Adrenal gland (tissue), 5 donors: ENCODE data around the gene PRKCA.

Experiments used
- POLR2A ChIP-seq, 2 donors: fragments of 450-650 bp; IDR thresholded peaks; one replicate each; pipeline ENCODE4 v1.6.1; 2017; ENCODE audit warnings: antibody characterized with exemption in 2 of 2, mild to moderate bottlenecking in 2 of 2, moderate library complexity in 1 of 2
- TF ChIP-seq, protein P1 (sequence below), 6 experiments: fragments of 450-650 bp in 4 of 6; fragments of 200-600 bp in 2 of 6; sonication (generic) in 1 of 6; IDR thresholded peaks; 1 replicate in 5 of 6; 2 replicates in 1 of 6; pipeline versions ENCODE4 v1.5.1 to v1.8.0; 2016 to 2021; ENCODE audit warnings: antibody characterized with exemption in 6 of 6, mild to moderate bottlenecking in 2 of 6, moderate library complexity in 1 of 6
- donor health status: DM: no; HTN: no; CAD: no.

GRCh38 chr17:66270106-66270505 is 32.3 kb upstream of the PRKCA start:
- TF ChIP-seq, protein P1, sequence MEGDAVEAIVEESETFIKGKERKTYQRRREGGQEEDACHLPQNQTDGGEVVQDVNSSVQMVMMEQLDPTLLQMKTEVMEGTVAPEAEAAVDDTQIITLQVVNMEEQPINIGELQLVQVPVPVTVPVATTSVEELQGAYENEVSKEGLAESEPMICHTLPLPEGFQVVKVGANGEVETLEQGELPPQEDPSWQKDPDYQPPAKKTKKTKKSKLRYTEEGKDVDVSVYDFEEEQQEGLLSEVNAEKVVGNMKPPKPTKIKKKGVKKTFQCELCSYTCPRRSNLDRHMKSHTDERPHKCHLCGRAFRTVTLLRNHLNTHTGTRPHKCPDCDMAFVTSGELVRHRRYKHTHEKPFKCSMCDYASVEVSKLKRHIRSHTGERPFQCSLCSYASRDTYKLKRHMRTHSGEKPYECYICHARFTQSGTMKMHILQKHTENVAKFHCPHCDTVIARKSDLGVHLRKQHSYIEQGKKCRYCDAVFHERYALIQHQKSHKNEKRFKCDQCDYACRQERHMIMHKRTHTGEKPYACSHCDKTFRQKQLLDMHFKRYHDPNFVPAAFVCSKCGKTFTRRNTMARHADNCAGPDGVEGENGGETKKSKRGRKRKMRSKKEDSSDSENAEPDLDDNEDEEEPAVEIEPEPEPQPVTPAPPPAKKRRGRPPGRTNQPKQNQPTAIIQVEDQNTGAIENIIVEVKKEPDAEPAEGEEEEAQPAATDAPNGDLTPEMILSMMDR (IDR thresholded peaks at IDR 0.05), result no peak
- TF ChIP-seq POLR2A (IDR thresholded peaks at IDR 0.05), result no peak
